Pancreas (tissue), 10 donors: ENCODE data around the gene ZBTB8B. TPM values are rescaled to one million over a fixed set of nuclear protein-coding genes. Genes with fewer than 3 reads are reported as not detected.

ENCODE experiments used
- ATAC-seq, 4 donors: fragments of 200-7000 bp; cut with Tn5 transposase; one replicate each; pipeline versions ENCODE4 v1.8.0 to v1.9.1; 2020; ENCODE audit warnings: mild to moderate bottlenecking in 4 of 4, moderate library complexity in 4 of 4
- DNase-seq, 6 donors: peaks; one replicate each; pipeline ENCODE4 v3.0.0-alpha.2; 2020
- FAIRE-seq: peaks from 2 replicates; lab custom pipeline; 2012; peaks lifted over from hg19 to GRCh38; lab: Jason Lieb, UNC
- H3K27ac ChIP-seq, 4 donors: fragments of 200-600 bp; sonication (generic); 1 replicate in 3 of 4; 2 replicates in 1 of 4; pipeline versions ENCODE4 v1.5.0 to v1.8.0; 2020
- H3K27me3 ChIP-seq, 4 donors: fragments of 200-600 bp; one replicate each; pipeline ENCODE4 v1.8.0; 2021
- H3K36me3 ChIP-seq, 3 donors: fragments of 200-600 bp; sonication (generic) in 1 of 3; one replicate each; pipeline versions ENCODE4 v1.5.0 to v1.8.0; 2020 to 2021
- H3K4me1 ChIP-seq, 3 donors: fragments of 200-600 bp; one replicate each; pipeline ENCODE4 v1.8.0; 2021
- H3K4me3 ChIP-seq, 4 donors: fragments of 200-600 bp; sonication (generic) in 2 of 4; one replicate each; pipeline versions ENCODE4 v1.5.0 to v1.8.0; 2020 to 2021
- H3K9me3 ChIP-seq, 4 donors: fragments of 200-600 bp; one replicate each; pipeline ENCODE4 v1.8.0; 2021
- WGBS, 2 donors: extraction: QIAGEN DNeasy Blood & Tissue Kit; methylation state at CpG; one replicate each; pipeline ENCODE4 v1.1.7; 2013; 5-methylcytosine and 5-hydroxymethylcytosine counted together
- intact Hi-C, 3 donors: fragments of 100-400 bp; cut with DNase I; formaldehyde crosslinking; loops; one replicate each; pipeline versions ENCODE4 v1.11.1 to v1.14.2; 2022
- polyA plus RNA-seq, 2 donors: library from polyadenylated mRNA; stranded (reverse); fragments of 200-250 nt; gene quantifications; one replicate each; pipeline ENCODE4 v1.2.3, GENCODE V29; 2013
- total RNA-seq, 6 donors: library from RNA; stranded (reverse); fragmentation: NEBNext Ultra II Directional in 4 of 6; extraction: Animal tissue kit (Norgen Biotek cat#: 25700) in 4 of 6; gene quantifications; one replicate each; pipeline versions ENCODE4 v1.2.1 to v1.2.4, GENCODE V29; 2021 to 2023
- TF ChIP-seq, protein P1 (sequence below), 4 donors: fragments of 200-600 bp; sonication (generic) in 3 of 4; IDR thresholded peaks; one replicate each; pipeline versions ENCODE4 v1.5.0 to v1.8.0; 2021; ENCODE audit warnings: antibody characterized with exemption in 4 of 4
- donor health status: healthy with polysubstance abuse.
- donor health status: DM: no; HTN: no; CAD: no; lungs with moderate emphysema.
- donor health status: DM: no; HTN: no; CAD: no.
- donor health status: control.
- donor health status: control.
- donor health status: Bipolar disorder and iron deficiency.
- donor health status: DM: yes; HTN: yes; CAD: no.
- donor health status: DM: no; HTN: no; CAD: no.
- donor health status: DM: no; HTN: no; CAD: no.
- donor health status: DM: yes; HTN: yes; CAD: no.

The ZBTB8B gene
- total and polyA plus RNA-seq, 8 donors, result under 0.01 to 0.06 (median 0.01) TPM

DNA sequence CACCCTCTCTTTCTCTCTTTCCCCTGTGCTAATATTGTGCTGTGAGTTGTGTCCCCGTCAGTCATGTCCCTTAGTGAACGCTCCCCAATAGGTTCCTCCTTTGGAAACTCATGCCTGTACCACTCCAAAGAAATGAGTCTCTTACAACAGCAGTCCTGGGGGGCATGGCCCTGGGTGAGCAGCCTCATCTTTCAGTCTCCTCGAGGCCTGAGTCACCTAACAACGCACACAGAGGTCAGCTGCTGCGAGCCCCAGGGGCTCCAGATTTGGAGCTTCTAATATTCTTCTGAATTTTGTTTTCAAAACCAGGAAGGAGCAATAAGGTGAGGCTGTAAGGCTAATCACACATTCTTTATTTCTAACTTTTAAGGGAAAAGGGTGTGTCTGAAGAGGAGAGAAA, 43.9 kb downstream of the ZBTB8B start:
- Histone ChIP-seq H3K9me3 (no peaks in the 10 kb centered on the region), H3K27me3 (no peaks in the 10 kb centered on the region), H3K36me3 (no peaks in the 10 kb centered on the region), H3K27ac (no peak overlapping the region), H3K4me3 (no peak overlapping the region), H3K4me1 (no peaks in the 10 kb centered on the region)
- whole genome bisulfite sequencing, 2 donors, result 78 to 85% methylated on average over 5 of the region's 5 CpGs
- no peak for FAIRE-seq
- DNase-seq, result no peak
- intact Hi-C loops, result no loop called here
- TF ChIP-seq, protein P1, sequence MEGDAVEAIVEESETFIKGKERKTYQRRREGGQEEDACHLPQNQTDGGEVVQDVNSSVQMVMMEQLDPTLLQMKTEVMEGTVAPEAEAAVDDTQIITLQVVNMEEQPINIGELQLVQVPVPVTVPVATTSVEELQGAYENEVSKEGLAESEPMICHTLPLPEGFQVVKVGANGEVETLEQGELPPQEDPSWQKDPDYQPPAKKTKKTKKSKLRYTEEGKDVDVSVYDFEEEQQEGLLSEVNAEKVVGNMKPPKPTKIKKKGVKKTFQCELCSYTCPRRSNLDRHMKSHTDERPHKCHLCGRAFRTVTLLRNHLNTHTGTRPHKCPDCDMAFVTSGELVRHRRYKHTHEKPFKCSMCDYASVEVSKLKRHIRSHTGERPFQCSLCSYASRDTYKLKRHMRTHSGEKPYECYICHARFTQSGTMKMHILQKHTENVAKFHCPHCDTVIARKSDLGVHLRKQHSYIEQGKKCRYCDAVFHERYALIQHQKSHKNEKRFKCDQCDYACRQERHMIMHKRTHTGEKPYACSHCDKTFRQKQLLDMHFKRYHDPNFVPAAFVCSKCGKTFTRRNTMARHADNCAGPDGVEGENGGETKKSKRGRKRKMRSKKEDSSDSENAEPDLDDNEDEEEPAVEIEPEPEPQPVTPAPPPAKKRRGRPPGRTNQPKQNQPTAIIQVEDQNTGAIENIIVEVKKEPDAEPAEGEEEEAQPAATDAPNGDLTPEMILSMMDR (IDR thresholded peaks at IDR 0.05), result no peak
- ATAC-seq, result no peak

DNA sequence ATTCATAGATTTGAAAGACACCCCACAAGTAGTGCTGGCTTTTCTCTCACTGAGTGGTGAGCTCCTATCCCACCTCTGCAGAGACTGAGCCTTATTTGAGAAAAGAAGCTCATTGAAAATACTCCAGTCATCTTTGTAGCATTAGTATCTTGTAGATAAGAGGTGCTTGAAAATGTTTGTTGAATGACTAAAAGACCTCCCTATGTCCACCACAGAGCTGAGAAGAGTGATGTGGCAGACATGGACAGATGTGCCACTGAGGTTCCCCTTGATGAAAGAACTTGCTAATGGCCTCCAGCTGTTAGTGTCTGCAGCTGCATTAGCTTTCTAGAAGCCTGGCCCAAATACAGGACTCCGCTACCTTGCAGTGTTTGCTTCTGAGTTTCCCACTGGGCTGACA, 45.1 kb downstream of the ZBTB8B start:
- no peak for DNase-seq
- no peaks in the 10 kb centered on the region for H3K4me1 ChIP-seq
- H3K27ac ChIP-seq, result no peak overlapping the region
- FAIRE-seq, result no peak
- H3K27me3 ChIP-seq, result no peaks in the 10 kb centered on the region
- WGBS, 2 donors, result 98 to 100% methylated on average over 1 of the region's 1 CpG
- intact Hi-C loops, result no loop called here
- H3K4me3 ChIP-seq, result no peak overlapping the region
- no peaks in the 10 kb centered on the region for H3K36me3 ChIP-seq
- ATAC-seq, result no peak
- TF ChIP-seq, protein P1 (IDR thresholded peaks at IDR 0.05), result no peak
- H3K9me3 ChIP-seq, result no peaks in the 10 kb centered on the region

Other genes starting within 250 kb of the ZBTB8B start
- gene TMEM234, start 242.7 kb upstream of the ZBTB8B start, total RNA-seq, result 10 to 100 TPM in 1 of 6 donors, 1 to 10 TPM in 5; 6.2 to 15.2 (median 8.2) TPM
- gene TMEM234, start 242.7 kb upstream of the ZBTB8B start, polyA plus RNA-seq, result 10 to 100 TPM; 19.2 to 23.5 TPM
- 100 to 1,000 TPM in 1 of 6 donors, 10 to 100 TPM in 5; 63.4 to 101 (median 81.0) TPM for gene EIF3I, start 242.7 kb upstream of the ZBTB8B start, total RNA-seq
- 100 to 1,000 TPM in 1 of 2 donors, 10 to 100 TPM in 1; 82.0 to 107 TPM for gene EIF3I, start 242.7 kb upstream of the ZBTB8B start, polyA plus RNA-seq
- 1 to 10 TPM; 1.6 to 6.9 (median 2.9) TPM for gene FAM167B, start 217.8 kb upstream of the ZBTB8B start, total RNA-seq
- gene FAM167B, start 217.8 kb upstream of the ZBTB8B start, polyA plus RNA-seq, result 10 to 100 TPM; 11.6 to 12.0 TPM
- gene LCK, start 213.8 kb upstream of the ZBTB8B start, total RNA-seq, result 1 to 10 TPM in 3 of 6 donors, under 1 TPM in 3; 0.09 to 1.6 (median 1.0) TPM
- under 1 TPM; 0.33 to 0.80 TPM for gene LCK, start 213.8 kb upstream of the ZBTB8B start, polyA plus RNA-seq
- 10 to 100 TPM; 27.0 to 43.5 (median 30.5) TPM for gene HDAC1, start 173.0 kb upstream of the ZBTB8B start, total RNA-seq
- gene HDAC1, start 173.0 kb upstream of the ZBTB8B start, polyA plus RNA-seq, result 10 to 100 TPM; 30.6 to 77.9 TPM
- 10 to 100 TPM in 4 of 6 donors, 1 to 10 TPM in 2; 7.3 to 49.5 (median 14.5) TPM for gene MARCKSL1, start 128.8 kb upstream of the ZBTB8B start, total RNA-seq
- gene MARCKSL1, start 128.8 kb upstream of the ZBTB8B start, polyA plus RNA-seq, result 10 to 100 TPM; 16.3 to 16.5 TPM
- gene FAM229A, start 102.6 kb upstream of the ZBTB8B start, total RNA-seq, result 1 to 10 TPM; 1.9 to 6.4 (median 3.8) TPM
- 10 to 100 TPM; 18.6 to 21.8 TPM for gene FAM229A, start 102.6 kb upstream of the ZBTB8B start, polyA plus RNA-seq
- gene TSSK3, start 102.5 kb upstream of the ZBTB8B start, total RNA-seq, result 1 to 10 TPM; 1.0 to 2.5 (median 1.3) TPM
- gene TSSK3, start 102.5 kb upstream of the ZBTB8B start, polyA plus RNA-seq, result 1 to 10 TPM in 1 of 2 donors, under 1 TPM in 1; 0.35 to 1.8 TPM
- 10 to 100 TPM; 35.9 to 56.9 (median 47.0) TPM for gene BSDC1, start 70.6 kb upstream of the ZBTB8B start, total RNA-seq
- gene BSDC1, start 70.6 kb upstream of the ZBTB8B start, polyA plus RNA-seq, result 10 to 100 TPM; 36.3 to 40.5 TPM
- gene ZBTB8A, start 74.4 kb downstream of the ZBTB8B start, total RNA-seq, result 1 to 10 TPM; 2.9 to 5.2 (median 3.6) TPM
- 1 to 10 TPM; 1.3 to 2.3 TPM for gene ZBTB8A, start 74.4 kb downstream of the ZBTB8B start, polyA plus RNA-seq
- 10 to 100 TPM; 11.6 to 20.9 (median 16.3) TPM for gene ZBTB8OS, start 185.5 kb downstream of the ZBTB8B start, total RNA-seq
- 10 to 100 TPM; 30.0 to 37.0 TPM for gene ZBTB8OS, start 185.5 kb downstream of the ZBTB8B start, polyA plus RNA-seq
- 100 to 1,000 TPM in 1 of 6 donors, 10 to 100 TPM in 5; 59.3 to 115 (median 77.6) TPM for gene RBBP4, start 186.1 kb downstream of the ZBTB8B start, total RNA-seq
- 10 to 100 TPM; 19.7 to 44.5 TPM for gene RBBP4, start 186.1 kb downstream of the ZBTB8B start, polyA plus RNA-seq
- 1 to 10 TPM in 3 of 6 donors, under 1 TPM in 3; 0.28 to 1.3 (median 0.80) TPM for gene SYNC, start 237.7 kb downstream of the ZBTB8B start, total RNA-seq
- gene SYNC, start 237.7 kb downstream of the ZBTB8B start, polyA plus RNA-seq, result under 1 TPM; 0.52 to 0.91 TPM